ENCODE measurements around the gene ATXN2L. TPM values are rescaled to one million over a fixed set of nuclear protein-coding genes. Genes with fewer than 3 reads are reported as not detected.

The ATXN2L gene
- total and polyA plus RNA-seq, 2 experiments from 2014 or later, result 50.4 to 124 TPM

DNA sequence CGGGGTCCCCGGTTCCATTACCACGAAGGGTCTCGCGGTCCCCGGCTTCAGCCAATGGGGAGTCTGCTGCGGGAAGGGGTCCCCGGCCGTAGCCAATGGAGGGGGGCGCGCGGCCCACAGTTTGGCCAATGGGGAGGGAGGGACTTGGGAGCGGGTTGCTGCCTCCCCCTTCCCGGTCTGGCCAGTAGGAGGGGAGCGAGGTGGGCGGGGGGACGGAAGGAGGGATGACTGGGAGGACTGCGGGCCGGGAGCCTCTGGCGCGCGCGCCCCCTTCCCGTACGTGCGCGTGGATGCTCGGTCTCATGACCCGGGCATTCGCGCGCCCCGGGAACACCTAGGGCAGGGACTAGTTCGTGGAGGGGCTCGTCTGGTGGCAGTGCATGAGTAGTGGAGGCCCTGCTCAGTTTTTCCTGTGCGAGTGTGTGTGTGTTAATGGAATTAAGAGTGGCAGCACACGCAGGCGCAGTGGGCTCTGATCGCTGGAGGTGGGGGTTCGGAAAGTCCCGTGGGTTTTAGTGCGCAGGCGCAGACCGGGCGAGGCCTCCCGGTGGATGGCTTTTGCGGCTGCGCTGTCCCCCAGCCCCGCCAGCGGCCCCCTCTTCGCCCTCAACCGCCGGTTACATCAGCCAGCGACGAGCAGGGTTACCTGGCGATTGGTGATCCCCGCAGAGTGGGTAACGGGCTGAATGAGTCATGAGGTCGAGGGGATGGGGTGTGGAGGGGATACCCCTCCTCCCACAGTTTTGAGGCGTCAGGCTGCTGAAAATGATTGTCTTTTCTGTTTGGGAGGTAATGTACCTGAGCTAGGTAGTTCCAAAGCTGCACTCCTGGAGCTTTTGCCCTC, 1.3 kb downstream of the ATXN2L start:
- H3K79me2 ChIP-seq, result peaks cover 67% of the 10 kb centered on the region
- peak overlapping the region; percentile 99 for H3K4me3 ChIP-seq
- H4K20me1 ChIP-seq (ENCODE audit: insufficient read depth, poor library complexity, severe bottlenecking), result peaks cover 34% of the 10 kb centered on the region
- under 1% methylated on average over 50 of the region's 60 CpGs for WGBS (ENCODE audit: low lambda C conversion rate, missing lambda C conversion rate)
- no peaks in the 10 kb centered on the region for H3K36me3 ChIP-seq (replicated peaks; ENCODE audit: insufficient read depth, low read depth)
- H3K27me3 ChIP-seq, result no peaks in the 10 kb centered on the region
- no peaks in the 10 kb centered on the region for H3K9me2 ChIP-seq (replicated peaks; ENCODE audit: insufficient read depth)
- peak overlapping the region; percentile 68 for H2AFZ ChIP-seq
- DNase-seq (ENCODE audit: low spot score), result peak; percentile 99
- H3K4me1 ChIP-seq (ENCODE audit: insufficient read depth), result peaks cover 22% of the 10 kb centered on the region
- H3K27ac ChIP-seq, result peak overlapping the region; percentile 100
- peak overlapping the region; percentile 85 for H3K4me2 ChIP-seq
- TF ChIP-seq EZH2 (IDR thresholded peaks at IDR 0.05; ENCODE audit: borderline replicate concordance) (no peak), EZH2phosphoT487 (IDR thresholded peaks at IDR 0.05; ENCODE audit: low read depth, severe bottlenecking, unreplicated experiment) (no peak)
- TF ChIP-seq, protein P1, sequence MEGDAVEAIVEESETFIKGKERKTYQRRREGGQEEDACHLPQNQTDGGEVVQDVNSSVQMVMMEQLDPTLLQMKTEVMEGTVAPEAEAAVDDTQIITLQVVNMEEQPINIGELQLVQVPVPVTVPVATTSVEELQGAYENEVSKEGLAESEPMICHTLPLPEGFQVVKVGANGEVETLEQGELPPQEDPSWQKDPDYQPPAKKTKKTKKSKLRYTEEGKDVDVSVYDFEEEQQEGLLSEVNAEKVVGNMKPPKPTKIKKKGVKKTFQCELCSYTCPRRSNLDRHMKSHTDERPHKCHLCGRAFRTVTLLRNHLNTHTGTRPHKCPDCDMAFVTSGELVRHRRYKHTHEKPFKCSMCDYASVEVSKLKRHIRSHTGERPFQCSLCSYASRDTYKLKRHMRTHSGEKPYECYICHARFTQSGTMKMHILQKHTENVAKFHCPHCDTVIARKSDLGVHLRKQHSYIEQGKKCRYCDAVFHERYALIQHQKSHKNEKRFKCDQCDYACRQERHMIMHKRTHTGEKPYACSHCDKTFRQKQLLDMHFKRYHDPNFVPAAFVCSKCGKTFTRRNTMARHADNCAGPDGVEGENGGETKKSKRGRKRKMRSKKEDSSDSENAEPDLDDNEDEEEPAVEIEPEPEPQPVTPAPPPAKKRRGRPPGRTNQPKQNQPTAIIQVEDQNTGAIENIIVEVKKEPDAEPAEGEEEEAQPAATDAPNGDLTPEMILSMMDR (IDR thresholded peaks at IDR 0.05; ENCODE audit: poor library complexity), result peak; percentile 23
- H3K9me3 ChIP-seq (ENCODE audit: low read depth), result no peaks in the 10 kb centered on the region

DNA sequence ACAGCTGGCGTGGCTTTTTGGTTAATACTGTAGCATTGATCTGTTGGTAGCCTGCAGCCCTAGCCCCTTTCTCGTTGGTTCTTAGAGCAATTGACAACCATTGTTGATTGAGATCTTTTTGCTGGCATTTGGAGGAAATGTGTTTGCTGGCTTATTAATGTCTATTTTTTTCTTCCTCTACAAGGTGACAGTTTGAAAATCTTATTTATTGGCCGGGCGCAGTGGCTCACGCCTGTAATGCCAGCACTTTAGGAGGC, 1.8 kb downstream of the ATXN2L start:
- Histone ChIP-seq H3K9me2 (replicated peaks; ENCODE audit: insufficient read depth) (no peaks in the 10 kb centered on the region), H3K79me2 (peaks cover 73% of the 10 kb centered on the region), H3K4me2 (peak overlapping the region; percentile 80), H4K20me1 (ENCODE audit: insufficient read depth, poor library complexity, severe bottlenecking) (peaks cover 34% of the 10 kb centered on the region), H2AFZ (no peak overlapping the region), H3K9me3 (ENCODE audit: low read depth) (no peaks in the 10 kb centered on the region), H3K27me3 (no peaks in the 10 kb centered on the region), H3K27ac (peak overlapping the region; percentile 100), H3K36me3 (replicated peaks; ENCODE audit: insufficient read depth, low read depth) (no peaks in the 10 kb centered on the region), H3K4me3 (peak overlapping the region; percentile 74), H3K4me1 (ENCODE audit: insufficient read depth) (peaks cover 22% of the 10 kb centered on the region)
- no peak for DNase-seq (ENCODE audit: low spot score)
- 29% methylated on average over 5 of the region's 5 CpGs for WGBS (ENCODE audit: low lambda C conversion rate, missing lambda C conversion rate)
- TF ChIP-seq, protein P1 (IDR thresholded peaks at IDR 0.05; ENCODE audit: poor library complexity), result no peak
- TF ChIP-seq EZH2phosphoT487 (IDR thresholded peaks at IDR 0.05; ENCODE audit: low read depth, severe bottlenecking, unreplicated experiment), result no peak
- TF ChIP-seq EZH2 (IDR thresholded peaks at IDR 0.05; ENCODE audit: borderline replicate concordance), result no peak

DNA sequence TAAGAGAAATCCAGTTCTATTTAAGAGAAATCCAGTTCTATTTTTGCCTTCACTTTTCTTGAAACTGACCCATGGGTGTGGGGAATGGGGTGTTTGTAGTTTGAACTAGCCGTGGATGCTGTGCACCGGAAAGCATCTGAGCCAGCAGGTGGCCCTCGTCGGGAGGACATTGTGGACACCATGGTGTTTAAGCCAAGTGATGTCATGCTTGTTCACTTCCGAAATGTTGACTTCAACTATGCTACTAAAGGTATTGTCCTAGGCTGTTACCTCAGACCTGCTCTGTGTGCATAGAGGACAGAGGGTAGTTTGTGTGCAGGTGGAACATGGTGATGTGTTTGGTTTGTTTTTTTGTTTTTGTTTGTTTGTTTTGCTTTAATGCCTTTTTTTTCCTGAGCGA, 3.3 kb downstream of the ATXN2L start:
- Histone ChIP-seq H3K9me2 (replicated peaks; ENCODE audit: insufficient read depth) (no peaks in the 10 kb centered on the region), H3K27ac (no peak overlapping the region), H2AFZ (no peak overlapping the region), H3K4me2 (peak overlapping the region; percentile 80), H3K36me3 (replicated peaks; ENCODE audit: insufficient read depth, low read depth) (peaks cover 3% of the 10 kb centered on the region), H3K79me2 (peaks cover 80% of the 10 kb centered on the region), H3K4me3 (no peak overlapping the region), H4K20me1 (ENCODE audit: insufficient read depth, poor library complexity, severe bottlenecking) (peaks cover 44% of the 10 kb centered on the region), H3K4me1 (ENCODE audit: insufficient read depth) (peaks cover 22% of the 10 kb centered on the region), H3K9me3 (ENCODE audit: low read depth) (no peaks in the 10 kb centered on the region), H3K27me3 (no peaks in the 10 kb centered on the region)
- WGBS (ENCODE audit: low lambda C conversion rate, missing lambda C conversion rate), result 77% methylated on average over 6 of the region's 6 CpGs
- DNase-seq (ENCODE audit: low spot score), result no peak
- TF ChIP-seq EZH2phosphoT487 (IDR thresholded peaks at IDR 0.05; ENCODE audit: low read depth, severe bottlenecking, unreplicated experiment), result no peak
- no peak for TF ChIP-seq EZH2 (IDR thresholded peaks at IDR 0.05; ENCODE audit: borderline replicate concordance)
- TF ChIP-seq, protein P1 (IDR thresholded peaks at IDR 0.05; ENCODE audit: poor library complexity), result no peak
